Smooth muscle cell (in vitro differentiated cells): ENCODE data around the gene VIT. TPM values are rescaled to one million over a fixed set of nuclear protein-coding genes. Genes with fewer than 3 reads are reported as not detected.
A peak's percentile ranks its signal among the peaks of the same experiment; 100 is the strongest.

Experiments
- DNase-seq: peaks from one replicate; lab custom pipeline; 2025; ENCODE audit not compliant: unreplicated experiment; lab: John Stamatoyannopoulos, UW
- H2AFZ ChIP-seq: fragments of 200-600 bp; sonication (generic); 2 replicates; pipeline ENCODE4 v1.6.0; 2016; ENCODE audit warnings: antibody characterized with exemption, low read depth, mild to moderate bottlenecking
- H3F3A ChIP-seq: fragments of 200-600 bp; sonication (generic); 2 replicates; pipeline ENCODE4 v1.6.0; 2017; ENCODE audit warnings: antibody characterized with exemption, low read depth
- H3K27ac ChIP-seq: fragments of 200-600 bp; sonication (generic); 2 replicates; pipeline ENCODE4 v1.5.1; 2016; ENCODE audit warnings: low read depth, mild to moderate bottlenecking
- H3K27me3 ChIP-seq: fragments of 200-600 bp; sonication (generic); 2 replicates; pipeline ENCODE4 v1.6.1; 2016; ENCODE audit warnings: low read depth, mild to moderate bottlenecking
- H3K36me3 ChIP-seq: fragments of 200-600 bp; sonication (generic); 2 replicates; pipeline ENCODE4 v1.5.1; 2016; ENCODE audit warnings: low read depth
- H3K4me1 ChIP-seq: fragments of 200-600 bp; sonication (generic); 2 replicates; pipeline ENCODE4 v1.5.1; 2016; ENCODE audit warnings: low read depth
- H3K4me2 ChIP-seq: fragments of 200-600 bp; sonication (generic); 2 replicates; pipeline ENCODE4 v1.6.0; 2016; ENCODE audit warnings: mild to moderate bottlenecking
- H3K4me3 ChIP-seq: fragments of 200-600 bp; sonication (generic); 2 replicates; pipeline ENCODE4 v1.5.1; 2016; ENCODE audit warnings: mild to moderate bottlenecking
- H3K79me2 ChIP-seq: fragments of 200-600 bp; sonication (generic); 2 replicates; pipeline ENCODE4 v1.6.0; 2016; ENCODE audit warnings: low read depth, mild to moderate bottlenecking
- H3K9ac ChIP-seq: fragments of 200-600 bp; sonication (generic); 2 replicates; pipeline ENCODE4 v1.6.0; 2016; ENCODE audit warnings: low read depth
- H3K9me3 ChIP-seq: fragments of 200-600 bp; sonication (generic); replicated peaks from 2 replicates; pipeline ENCODE4 v1.5.1; 2016; ENCODE audit warnings: low read depth
- H4K20me1 ChIP-seq: fragments of 200-600 bp; sonication (generic); 2 replicates; pipeline ENCODE4 v1.6.0; 2016; ENCODE audit warnings: low read depth
- CTCF ChIP-seq: fragments of 200-600 bp; sonication (generic); IDR thresholded peaks from 2 replicates; pipeline ENCODE4 v1.5.1; 2017; ENCODE audit warnings: borderline replicate concordance, mild to moderate bottlenecking, antibody characterized with exemption; ENCODE audit not compliant: insufficient read depth, poor library complexity, severe bottlenecking
- WGBS: methylation state at CpG from one replicate; pipeline ENCODE4 v1.1.7; 2016; ENCODE audit warnings: low lambda C conversion rate; 5-methylcytosine and 5-hydroxymethylcytosine counted together
- polyA plus RNA-seq: library from polyadenylated mRNA; unstranded; fragments of >200 nt; fragmentation: Nextera tagmentation; extraction: Ambion mirVana; gene quantifications from 2 replicates; pipeline ENCODE4 v1.2.1, GENCODE V29; 2016
- total RNA-seq: library from RNA; depleted of rRNA; stranded (reverse); fragments of >200 nt; gene quantifications from 2 replicates; pipeline ENCODE4 v1.2.3, GENCODE V29; 2014

Gene VIT
- total RNA-seq (0.13 TPM in 1 of 2 replicates, not detected in the other), polyA plus RNA-seq (not detected in 2 replicates)

GRCh38 chr2:36696533-36696932, at the start of gene VIT:
TSS of gene VIT (plus strand) at chr2:36696707. CDS start at chr2:36716371, 19,664 bp downstream.
- H3F3A ChIP-seq: no peaks in the 10 kb centered on the region
- peak within 1 kb of the TSS; percentile 61 for H2AFZ ChIP-seq
- 61% methylated on average over 2 of the region's 2 CpGs for WGBS
- H3K9ac ChIP-seq: no peak within 1 kb of the TSS
- H3K36me3 ChIP-seq: no peaks in the 10 kb centered on the region
- DNase-seq: no peak
- H3K27me3 ChIP-seq: no peaks in the 10 kb centered on the region
- no peaks in the 10 kb centered on the region for H3K79me2 ChIP-seq
- no peak for TF ChIP-seq CTCF
- H3K4me2 ChIP-seq: peak within 1 kb of the TSS; percentile 5
- H3K9me3 ChIP-seq: no peaks in the 10 kb centered on the region
- H3K27ac ChIP-seq: peak within 1 kb of the TSS; percentile 20
- peaks cover 9% of the 10 kb centered on the region for H3K4me1 ChIP-seq
- H4K20me1 ChIP-seq: no peaks in the 10 kb centered on the region
- H3K4me3 ChIP-seq: no peak within 1 kb of the TSS

GRCh38 chr2:36650031-36650829, 46.3 kb upstream of the VIT start:
- TF ChIP-seq CTCF: no peak
- H3K27ac ChIP-seq: peak overlapping the region; percentile 41
- no peaks in the 10 kb centered on the region for H3K79me2 ChIP-seq
- no peaks in the 10 kb centered on the region for H3F3A ChIP-seq
- WGBS: 67% methylated on average over 4 of the region's 4 CpGs
- H3K4me1 ChIP-seq: no peaks in the 10 kb centered on the region
- no peak overlapping the region for H3K9ac ChIP-seq
- H3K4me2 ChIP-seq: no peak overlapping the region
- H3K27me3 ChIP-seq: no peaks in the 10 kb centered on the region
- no peaks in the 10 kb centered on the region for H3K9me3 ChIP-seq
- H3K4me3 ChIP-seq: no peak overlapping the region
- H3K36me3 ChIP-seq: peaks cover 4% of the 10 kb centered on the region
- no peaks in the 10 kb centered on the region for H4K20me1 ChIP-seq
- no peak for DNase-seq
- H2AFZ ChIP-seq: peak overlapping the region; percentile 21

DNA sequence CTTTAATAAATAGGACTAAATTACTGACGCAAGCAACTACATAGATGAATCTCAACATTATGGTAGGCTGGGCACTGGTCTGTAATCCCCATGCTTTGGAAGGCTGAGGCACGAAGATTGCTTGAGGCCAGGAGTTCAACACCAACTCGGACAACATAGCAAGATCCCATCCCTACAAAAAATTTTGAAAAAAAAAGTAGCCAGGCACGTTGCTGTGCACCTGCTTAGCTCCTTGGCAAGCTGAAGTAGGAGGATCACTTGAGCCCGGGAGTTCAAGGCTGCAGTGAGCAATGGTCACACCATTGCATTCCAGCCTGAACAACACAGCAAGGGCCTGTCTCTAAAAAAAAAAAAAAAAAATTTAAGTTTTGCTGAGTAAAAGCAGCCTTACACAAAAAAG, 43.4 kb upstream of the VIT start:
- no peak overlapping the region for H3K9ac ChIP-seq
- H3K79me2 ChIP-seq: no peaks in the 10 kb centered on the region
- H3K4me1 ChIP-seq: no peaks in the 10 kb centered on the region
- no peak overlapping the region for H3K4me3 ChIP-seq
- 92% methylated on average over 5 of the region's 5 CpGs for WGBS
- H4K20me1 ChIP-seq: no peaks in the 10 kb centered on the region
- H3K4me2 ChIP-seq: no peak overlapping the region
- no peaks in the 10 kb centered on the region for H3K9me3 ChIP-seq
- no peaks in the 10 kb centered on the region for H3K36me3 ChIP-seq
- H2AFZ ChIP-seq: no peak overlapping the region
- H3K27ac ChIP-seq: no peak overlapping the region
- H3F3A ChIP-seq: no peaks in the 10 kb centered on the region
- no peak for TF ChIP-seq CTCF
- DNase-seq: no peak
- no peaks in the 10 kb centered on the region for H3K27me3 ChIP-seq
